Uterus (tissue), 2 donors: ENCODE measurements around the gene UGGT1.

ENCODE experiments used
- POLR2A ChIP-seq, 2 donors: fragments of 450-650 bp; IDR thresholded peaks; one replicate each; pipeline ENCODE4 v1.6.1; 2016; ENCODE audit warnings: antibody characterized with exemption in 2 of 2, mild to moderate bottlenecking in 1 of 2, moderate library complexity in 1 of 2
- TF ChIP-seq, protein P1 (sequence below), 4 experiments: fragments of 200-600 bp in 2 of 4; fragments of 450-650 bp in 2 of 4; sonication (generic) in 2 of 4; IDR thresholded peaks; one replicate each; pipeline ENCODE4 v1.5.1; 2016 to 2019; ENCODE audit warnings: antibody characterized with exemption in 4 of 4, mild to moderate bottlenecking in 2 of 4, moderate library complexity in 1 of 4

DNA sequence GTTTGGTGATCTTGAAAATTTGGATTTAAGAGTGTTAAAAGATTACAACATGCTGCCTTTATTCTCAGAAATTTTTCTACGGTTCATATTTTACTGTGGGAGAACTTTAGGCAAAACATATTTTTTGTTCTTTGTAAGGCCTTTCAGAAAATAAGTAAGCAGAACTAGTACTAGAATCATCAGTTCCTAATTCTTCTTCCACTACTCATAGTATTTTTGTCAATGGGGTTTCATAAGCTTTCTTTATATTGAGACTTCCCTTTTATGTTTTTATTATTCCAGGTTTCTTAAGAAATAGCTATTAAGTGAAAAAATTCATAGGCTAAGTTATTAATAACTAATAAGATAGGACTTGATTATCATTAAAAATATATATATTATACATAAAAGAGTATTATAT is 12.4 kb downstream of the UGGT1 start:
- TF ChIP-seq, protein P1, sequence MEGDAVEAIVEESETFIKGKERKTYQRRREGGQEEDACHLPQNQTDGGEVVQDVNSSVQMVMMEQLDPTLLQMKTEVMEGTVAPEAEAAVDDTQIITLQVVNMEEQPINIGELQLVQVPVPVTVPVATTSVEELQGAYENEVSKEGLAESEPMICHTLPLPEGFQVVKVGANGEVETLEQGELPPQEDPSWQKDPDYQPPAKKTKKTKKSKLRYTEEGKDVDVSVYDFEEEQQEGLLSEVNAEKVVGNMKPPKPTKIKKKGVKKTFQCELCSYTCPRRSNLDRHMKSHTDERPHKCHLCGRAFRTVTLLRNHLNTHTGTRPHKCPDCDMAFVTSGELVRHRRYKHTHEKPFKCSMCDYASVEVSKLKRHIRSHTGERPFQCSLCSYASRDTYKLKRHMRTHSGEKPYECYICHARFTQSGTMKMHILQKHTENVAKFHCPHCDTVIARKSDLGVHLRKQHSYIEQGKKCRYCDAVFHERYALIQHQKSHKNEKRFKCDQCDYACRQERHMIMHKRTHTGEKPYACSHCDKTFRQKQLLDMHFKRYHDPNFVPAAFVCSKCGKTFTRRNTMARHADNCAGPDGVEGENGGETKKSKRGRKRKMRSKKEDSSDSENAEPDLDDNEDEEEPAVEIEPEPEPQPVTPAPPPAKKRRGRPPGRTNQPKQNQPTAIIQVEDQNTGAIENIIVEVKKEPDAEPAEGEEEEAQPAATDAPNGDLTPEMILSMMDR (IDR thresholded peaks at IDR 0.05), result no peak
- no peak for TF ChIP-seq POLR2A (IDR thresholded peaks at IDR 0.05)
